HG03060 (cell line): ENCODE results near the gene MAPK8IP3.

Experiments used
- ATAC-seq: cut with Tn5 transposase; IDR thresholded peaks from one replicate; pipeline ENCODE4 v1.9.1; 2021; ENCODE audit warnings: low read depth, moderate number of reproducible peaks; ENCODE audit not compliant: unreplicated experiment

Gene MAPK8IP3, protein sequence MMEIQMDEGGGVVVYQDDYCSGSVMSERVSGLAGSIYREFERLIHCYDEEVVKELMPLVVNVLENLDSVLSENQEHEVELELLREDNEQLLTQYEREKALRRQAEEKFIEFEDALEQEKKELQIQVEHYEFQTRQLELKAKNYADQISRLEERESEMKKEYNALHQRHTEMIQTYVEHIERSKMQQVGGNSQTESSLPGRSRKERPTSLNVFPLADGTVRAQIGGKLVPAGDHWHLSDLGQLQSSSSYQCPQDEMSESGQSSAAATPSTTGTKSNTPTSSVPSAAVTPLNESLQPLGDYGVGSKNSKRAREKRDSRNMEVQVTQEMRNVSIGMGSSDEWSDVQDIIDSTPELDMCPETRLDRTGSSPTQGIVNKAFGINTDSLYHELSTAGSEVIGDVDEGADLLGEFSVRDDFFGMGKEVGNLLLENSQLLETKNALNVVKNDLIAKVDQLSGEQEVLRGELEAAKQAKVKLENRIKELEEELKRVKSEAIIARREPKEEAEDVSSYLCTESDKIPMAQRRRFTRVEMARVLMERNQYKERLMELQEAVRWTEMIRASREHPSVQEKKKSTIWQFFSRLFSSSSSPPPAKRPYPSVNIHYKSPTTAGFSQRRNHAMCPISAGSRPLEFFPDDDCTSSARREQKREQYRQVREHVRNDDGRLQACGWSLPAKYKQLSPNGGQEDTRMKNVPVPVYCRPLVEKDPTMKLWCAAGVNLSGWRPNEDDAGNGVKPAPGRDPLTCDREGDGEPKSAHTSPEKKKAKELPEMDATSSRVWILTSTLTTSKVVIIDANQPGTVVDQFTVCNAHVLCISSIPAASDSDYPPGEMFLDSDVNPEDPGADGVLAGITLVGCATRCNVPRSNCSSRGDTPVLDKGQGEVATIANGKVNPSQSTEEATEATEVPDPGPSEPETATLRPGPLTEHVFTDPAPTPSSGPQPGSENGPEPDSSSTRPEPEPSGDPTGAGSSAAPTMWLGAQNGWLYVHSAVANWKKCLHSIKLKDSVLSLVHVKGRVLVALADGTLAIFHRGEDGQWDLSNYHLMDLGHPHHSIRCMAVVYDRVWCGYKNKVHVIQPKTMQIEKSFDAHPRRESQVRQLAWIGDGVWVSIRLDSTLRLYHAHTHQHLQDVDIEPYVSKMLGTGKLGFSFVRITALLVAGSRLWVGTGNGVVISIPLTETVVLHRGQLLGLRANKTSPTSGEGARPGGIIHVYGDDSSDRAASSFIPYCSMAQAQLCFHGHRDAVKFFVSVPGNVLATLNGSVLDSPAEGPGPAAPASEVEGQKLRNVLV (N-terminal part only)

DNA sequence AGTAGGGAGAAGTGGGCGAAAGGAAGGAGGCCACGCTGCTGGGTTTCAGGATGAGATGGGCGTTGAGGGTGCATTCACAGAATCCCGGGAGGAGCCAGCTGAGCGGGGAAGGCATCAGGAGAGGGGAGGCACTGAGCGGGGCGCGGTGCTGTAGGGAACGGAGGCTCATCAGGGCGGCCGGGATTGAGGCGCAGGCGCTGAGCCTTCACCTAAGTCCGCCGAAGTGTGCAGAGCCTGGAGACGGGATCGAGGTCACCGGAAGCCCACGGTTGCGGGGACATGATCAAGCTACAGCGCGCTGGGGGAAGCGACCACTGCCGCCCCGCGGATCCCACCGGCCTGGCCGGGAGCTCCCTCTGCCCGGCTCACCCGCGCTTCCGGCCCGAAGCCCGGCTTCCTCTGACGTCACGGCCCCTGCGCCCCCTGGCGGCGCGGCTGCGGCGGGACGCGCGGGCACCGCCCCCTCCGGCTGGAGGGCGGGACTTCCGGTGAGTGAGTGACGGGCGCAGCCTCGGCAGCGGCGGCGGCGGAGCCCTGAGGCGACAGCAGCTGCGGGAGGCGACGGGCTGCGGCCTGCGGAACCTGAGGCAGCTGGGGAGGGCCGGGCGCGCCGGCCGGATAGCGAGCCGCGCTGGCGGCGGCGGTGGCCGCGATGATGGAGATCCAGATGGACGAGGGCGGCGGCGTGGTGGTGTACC lies at the start of gene MAPK8IP3:
Gene MAPK8IP3 (plus strand): TSS at position 508 of the 698 bp plus-strand sequence. CDS start 145 bp downstream, at position 653.
- peak; percentile 62 for ATAC-seq

DNA sequence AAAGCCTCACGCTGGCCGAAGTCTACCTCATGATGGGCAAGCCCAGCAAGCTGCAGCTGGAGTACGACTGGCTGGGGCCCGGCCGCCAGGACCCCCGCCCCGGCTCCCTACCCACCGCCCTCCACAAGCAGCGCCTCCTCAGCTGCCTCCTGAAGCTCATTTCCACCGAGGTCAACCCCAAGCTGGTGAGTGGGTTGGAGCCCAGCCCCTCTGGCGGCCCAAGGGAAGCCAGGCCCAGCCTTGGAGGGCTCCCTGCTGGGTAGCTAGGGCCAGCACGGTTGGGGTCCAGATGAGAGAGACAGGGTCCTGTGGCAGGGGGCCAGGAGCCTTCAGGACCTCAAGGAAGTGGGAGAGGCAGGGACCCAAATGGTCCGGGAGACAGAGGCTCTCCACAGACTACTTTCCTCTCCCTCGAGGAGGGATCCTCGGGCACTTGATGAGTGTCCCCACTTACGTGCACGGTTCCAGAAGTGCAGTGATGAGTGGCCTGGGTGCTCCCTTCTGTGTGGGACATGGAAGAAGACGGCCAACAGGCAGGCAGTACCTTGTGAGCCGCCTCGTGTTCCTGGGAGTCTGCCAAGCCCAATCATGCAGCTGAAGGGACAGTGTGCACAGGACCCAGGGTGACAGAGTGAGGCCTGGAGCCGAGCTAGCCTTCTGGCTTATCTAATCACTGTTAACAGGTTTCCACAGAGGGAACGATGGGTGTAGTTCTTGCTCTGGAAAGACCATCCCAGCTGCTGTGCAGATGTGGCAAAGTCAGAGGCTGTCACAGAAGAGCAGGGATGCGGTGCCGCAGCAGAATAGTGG lies 49.0 kb upstream of the MAPK8IP3 start:
- ATAC-seq: no peak

DNA sequence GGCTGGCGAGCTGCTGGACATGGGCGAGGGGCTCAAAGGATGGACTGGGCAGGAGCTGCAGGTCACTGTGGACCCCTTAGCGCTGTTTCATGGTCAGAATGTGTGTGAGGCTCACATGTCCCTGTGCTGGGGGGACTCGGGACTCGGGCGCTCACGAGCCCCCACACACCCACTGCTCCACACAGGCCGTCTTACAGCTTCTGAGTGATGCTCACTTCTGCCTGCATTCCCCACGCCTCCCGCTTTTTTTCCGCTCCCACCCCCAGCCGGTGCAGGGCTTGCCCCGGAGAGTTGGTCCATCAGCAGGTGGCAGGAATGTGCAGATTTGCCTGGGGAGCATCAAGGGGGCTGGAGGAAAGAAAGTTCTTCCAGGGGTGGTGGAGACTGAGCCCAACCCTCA lies 48.2 kb upstream of the MAPK8IP3 start:
- ATAC-seq: no peak

DNA sequence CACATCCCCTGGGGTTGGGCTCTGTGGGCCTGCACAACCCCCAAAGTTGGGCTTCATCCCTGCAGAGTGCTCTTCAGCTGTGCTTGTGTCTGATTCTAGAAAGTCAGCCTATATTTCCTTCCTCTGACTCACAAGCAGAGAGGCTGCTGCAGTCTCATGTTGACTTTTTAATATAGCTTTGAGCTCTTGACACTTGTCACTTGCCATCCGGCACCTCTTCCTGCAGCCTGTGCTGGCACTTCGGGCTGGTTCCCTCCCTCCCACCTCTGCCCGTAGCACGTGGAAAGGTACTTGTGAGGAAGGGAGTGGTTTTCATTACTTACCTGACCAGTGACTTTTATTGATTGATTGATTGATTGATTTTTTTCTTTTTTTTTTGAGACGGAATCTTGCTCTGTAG lies 47.0 kb upstream of the MAPK8IP3 start:
- no peak for ATAC-seq

DNA sequence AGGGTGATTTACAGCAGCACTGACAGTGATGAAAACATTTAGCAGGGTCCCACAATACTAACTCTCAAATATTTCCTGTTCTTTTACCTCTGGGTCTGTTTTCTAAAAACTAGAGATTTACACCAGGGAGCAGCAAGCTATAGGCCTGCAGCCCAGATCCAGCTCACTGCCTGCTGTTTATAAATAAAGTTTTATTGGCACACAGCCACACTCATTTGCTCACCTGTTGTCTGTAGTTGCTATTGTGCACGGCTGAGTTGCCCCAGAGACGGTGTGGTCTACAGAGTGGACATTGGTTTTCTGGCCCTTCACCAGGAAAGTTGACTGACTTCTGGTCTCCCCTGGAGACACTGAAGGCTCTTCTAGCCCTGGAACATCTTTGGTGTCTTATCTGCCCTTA lies 44.2 kb upstream of the MAPK8IP3 start:
- no peak for ATAC-seq

DNA sequence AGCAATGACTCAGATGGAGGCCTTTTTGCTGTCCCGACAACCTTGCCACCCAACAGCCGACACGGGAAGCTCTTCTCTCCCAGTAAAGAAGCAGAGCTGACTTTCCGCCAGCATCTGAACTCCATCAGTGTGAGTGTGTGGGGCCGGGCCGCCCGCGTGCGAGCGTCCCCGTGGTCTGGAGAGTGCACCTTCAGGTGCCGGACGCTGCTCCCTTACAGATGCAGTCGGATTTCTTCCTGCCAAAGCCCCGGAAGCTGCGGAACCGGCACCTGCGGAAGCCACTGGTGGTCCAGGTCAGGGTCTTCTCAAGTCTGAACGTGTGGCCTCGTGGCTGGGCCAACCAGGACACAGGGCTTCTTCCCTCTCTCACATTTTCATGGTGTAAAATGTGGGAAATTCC lies 43.5 kb upstream of the MAPK8IP3 start:
- ATAC-seq: no peak

DNA sequence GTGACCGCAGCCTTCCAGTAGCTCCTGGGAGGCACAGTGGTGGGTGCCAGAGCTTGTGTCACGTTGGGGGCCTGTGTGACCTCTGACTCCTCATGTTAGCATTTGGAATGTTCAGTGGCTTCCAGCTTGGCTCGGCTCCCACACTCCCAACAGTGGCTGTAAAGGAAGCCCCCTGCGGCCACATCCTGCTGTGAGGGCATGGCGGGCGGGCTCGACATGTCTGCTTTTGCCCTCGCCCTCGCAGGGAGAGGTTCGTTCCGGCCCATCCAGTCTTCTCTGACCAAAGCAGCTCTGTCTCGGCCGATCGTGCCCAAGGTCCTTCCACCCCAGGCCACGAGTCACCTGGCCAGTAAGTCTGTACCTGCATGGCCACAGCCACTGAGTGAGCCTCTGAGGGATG lies 40.2 kb upstream of the MAPK8IP3 start:
- no peak for ATAC-seq

DNA sequence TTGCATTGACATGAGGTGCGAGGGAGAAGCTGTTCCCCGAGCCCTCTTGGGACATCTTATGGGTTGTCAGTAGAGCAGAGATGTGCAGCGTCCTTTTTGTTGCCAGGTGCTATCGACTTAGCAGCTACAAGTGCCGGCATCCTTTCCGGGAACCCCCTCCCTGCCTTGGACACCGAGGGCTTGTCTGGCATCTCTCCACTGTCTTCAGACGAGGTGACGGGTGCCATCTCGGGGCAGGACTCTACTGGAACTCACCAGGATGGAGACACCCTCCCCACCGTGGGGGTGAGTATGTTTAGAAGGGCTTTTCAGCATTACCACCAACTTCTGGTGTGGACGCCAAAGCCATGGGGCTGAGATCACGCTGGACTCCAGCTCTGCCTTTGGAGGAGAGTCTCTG lies 39.7 kb upstream of the MAPK8IP3 start:
- ATAC-seq: no peak

DNA sequence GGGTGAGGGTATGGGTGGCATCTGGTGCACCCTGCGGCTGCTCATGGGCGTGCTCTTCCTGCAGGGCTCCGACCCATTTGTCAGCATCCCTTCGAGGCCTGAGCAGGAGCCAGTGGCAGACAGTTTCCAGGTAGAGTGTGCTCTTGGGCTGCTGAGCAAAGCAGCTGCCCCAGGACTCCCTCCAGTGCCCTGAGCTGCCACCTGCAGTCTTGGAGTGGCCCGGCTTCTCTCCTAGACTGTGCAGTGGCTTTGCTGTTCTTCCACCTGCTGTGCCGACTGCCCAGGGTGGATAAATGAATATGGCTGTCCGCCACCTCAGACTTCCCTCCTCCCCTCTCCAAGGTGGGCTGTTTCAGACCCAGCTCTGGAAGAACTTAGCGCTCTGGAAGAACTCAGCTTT lies 38.7 kb upstream of the MAPK8IP3 start:
- no peak for ATAC-seq

DNA sequence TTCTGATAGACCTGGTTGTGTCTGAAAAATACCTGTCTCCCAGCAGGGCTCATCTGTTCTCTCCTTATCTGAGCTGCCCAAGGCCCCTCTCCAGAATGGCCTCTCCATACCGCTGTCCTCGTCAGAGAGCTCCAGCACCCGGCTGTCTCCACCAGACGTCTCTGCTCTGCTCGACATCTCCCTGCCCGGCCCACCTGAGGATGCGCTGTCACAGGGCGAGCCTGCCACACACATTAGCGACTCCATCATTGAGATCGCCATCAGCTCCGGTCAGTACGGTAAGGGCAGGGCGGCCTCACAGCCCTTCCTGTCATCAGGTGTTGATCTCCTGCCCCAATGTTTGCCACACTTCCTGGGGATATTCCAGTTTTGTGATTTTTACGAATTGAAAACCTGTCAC lies 38.1 kb upstream of the MAPK8IP3 start:
- no peak for ATAC-seq

DNA sequence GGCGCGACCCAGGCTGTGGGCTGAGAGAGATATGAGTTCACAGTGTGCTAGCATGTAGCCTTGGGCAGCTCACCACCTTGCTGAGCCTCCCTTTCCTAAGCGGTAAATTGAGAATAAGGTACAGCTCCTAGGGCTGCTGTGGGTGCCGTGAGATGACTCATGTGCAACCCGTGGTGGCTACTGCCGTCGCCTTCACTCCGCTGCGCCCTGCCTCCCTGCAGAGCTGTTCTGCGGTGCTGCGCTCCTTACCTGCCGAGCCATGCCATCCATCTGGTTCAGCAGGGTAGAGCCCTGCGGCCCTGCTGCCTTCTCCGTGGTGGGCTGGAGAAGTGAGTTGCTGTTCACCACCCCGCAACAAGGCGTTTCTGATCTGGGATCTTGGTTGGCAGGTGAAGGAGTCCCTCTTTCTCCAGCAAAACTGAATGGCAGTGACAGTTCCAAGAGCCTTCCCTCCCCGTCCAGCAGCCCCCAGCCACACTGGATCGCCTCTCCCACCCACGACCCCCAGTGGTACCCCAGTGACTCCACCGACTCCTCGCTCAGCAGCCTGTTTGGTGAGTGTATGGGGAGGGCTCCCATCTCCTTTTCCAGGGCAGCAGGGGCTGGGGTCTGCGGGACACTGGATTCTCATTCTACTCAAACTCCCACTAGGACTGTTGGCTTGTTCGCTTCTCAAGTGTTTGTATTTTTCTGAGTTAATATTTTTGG lies 37.2 kb upstream of the MAPK8IP3 start:
- ATAC-seq: no peak

DNA sequence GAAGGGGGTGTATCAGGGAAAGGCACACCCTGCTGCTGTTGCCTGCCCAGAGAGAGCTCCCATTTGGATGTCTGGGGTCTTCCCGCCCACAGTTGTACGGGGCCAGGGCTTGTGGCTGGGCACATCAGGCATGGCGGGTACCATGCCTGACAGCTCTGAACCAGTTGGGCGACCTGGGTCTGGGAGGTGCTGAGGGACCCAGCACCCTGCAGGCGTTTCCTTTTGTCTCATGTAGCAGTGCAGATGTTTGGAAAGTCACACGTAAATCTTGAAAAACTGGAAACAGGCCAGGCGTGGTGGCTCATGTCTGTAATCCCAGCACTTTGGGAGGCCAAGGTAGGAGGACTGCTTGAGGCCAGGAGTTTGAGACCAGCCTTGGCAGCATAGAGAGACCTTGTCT lies 36.3 kb upstream of the MAPK8IP3 start:
- no peak for ATAC-seq

DNA sequence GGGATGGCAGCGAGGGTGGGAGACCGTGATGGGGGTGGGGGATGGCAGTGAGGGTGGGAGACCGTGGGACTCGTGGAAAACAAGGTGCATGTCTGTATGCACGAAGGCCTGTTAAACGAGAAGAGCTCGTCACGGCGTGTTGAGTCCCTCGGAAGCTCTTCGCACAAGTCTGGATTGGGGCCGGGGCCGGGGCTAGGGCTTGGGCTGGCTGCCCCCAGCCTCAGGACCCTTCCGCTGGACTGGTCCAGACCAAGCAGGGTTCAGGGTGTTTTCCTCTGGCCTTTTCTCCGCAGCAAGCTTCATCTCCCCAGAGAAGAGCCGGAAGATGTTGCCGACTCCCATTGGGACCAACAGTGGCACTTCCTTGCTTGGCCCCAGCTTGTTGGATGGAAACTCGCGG lies 35.6 kb upstream of the MAPK8IP3 start:
- no peak for ATAC-seq

DNA sequence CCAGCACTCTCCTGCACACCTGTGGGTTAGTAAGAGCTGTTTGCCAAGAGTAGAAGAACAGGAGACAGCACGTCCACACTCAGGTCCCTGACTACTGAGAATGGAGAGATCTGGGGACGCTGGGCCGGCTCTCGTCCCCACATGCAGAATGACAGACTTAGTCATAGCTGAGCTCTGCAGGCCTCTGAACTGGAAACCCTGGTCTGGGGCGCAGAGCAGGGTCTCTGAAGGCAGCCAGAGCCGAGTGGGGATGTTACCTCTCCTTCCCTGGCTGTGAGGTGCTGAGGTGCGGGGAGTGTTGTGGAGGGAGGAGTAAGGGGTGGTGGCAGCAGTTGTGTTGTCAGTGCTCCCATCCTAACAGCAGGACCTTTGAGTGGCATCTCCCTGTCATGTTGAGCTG lies 35.1 kb upstream of the MAPK8IP3 start:
- no peak for ATAC-seq

DNA sequence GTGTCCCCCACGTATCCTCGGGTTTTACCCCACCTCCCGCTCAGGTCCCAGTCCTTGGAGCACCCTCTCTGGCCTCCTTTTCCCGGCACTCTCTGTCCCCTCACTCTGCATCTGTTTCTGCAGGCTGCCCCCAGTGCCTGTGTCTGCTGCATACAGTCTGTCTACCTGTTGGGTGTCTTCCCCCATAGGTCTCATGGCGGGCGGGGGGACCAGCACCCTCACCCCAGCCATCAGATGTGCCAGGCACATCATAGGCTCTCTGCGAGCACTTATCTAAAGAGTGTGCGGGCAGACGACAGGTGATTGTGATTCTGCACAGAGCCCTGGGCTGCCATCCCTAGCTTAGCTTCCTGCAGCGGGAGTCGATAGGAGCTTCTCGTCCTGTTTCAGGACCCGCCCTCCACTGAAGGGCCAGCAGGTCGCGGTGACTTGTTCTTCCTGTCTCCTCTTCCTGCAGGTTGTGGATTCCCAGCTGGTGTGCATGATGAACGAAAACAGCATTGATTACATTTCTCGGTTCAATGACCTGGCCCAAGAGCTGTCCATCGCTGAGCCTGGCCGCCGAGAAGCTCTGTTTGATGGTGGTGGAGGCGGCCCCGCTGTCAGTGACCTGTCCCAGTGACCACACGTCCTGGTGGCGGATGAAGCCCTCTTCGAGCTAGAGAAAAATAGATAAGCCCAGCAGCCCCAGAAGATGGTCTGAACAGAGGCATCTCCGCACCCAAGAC lies 32.4 kb upstream of the MAPK8IP3 start:
- ATAC-seq: no peak

DNA sequence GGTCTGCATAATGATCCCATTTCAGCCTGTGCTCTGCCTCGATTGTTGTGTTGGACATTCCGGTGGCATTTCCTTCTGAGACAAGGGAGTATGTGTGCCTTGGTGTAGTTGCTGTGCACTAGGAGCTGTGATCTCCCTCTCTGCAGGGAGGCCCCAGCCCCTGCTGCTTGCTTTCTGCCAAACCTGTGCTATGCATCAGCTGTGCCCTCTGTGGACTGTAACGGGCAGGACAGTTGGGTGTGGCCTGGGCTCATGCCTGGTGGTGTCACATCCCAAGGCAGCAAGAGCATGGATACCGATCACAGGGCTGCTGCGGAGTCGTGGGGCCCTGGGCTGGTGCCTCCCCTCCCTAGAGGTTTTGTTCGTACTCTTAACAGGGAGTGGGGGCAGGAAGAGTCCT lies 31.7 kb upstream of the MAPK8IP3 start:
- ATAC-seq: no peak

DNA sequence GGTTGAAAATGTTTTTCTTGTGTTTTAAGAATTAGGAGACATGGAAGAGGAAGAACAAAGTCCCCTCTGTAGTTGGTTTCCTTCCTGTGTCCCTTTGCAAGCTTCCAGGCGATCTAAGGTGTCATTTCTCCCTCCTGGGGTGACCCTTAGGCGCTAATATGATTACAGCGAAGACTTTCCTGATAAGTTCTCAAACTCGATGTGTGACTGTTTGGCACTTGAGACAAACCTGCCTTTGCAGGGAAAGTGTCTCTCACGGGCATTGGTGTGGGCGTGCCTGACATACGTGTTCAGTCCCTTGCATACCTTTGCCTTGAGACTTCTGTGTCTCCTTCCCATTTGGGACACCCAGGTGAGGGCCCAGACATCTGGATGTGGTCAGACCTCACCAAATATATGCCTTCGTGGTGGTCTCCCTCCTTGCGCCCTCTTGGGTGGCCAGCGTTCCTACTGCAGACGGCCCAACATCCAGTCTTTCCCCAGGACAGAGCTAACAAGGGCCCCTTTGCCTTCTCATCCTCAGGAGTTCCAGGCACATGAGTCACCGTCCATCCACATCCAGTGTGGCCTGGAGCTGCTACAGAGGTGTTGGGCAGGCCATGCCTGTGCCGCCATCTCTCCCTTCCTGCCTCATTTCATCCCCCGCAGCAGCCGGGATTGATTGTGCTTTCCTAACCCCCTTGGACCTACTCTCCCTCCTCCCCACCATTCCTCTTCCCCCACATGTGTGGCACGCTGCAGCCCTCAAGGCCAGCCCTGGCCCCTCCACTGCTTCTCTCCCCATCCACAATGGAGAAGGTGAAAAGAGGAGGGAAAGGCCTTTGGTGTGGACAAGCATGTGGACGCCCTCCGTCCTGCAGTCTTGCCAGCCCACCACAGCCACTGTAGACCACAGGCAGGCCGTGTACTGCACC lies 31.0 kb upstream of the MAPK8IP3 start:
- ATAC-seq: no peak
